Measurements from ENCODE around the gene GSPT1.

Gene GSPT1

DNA sequence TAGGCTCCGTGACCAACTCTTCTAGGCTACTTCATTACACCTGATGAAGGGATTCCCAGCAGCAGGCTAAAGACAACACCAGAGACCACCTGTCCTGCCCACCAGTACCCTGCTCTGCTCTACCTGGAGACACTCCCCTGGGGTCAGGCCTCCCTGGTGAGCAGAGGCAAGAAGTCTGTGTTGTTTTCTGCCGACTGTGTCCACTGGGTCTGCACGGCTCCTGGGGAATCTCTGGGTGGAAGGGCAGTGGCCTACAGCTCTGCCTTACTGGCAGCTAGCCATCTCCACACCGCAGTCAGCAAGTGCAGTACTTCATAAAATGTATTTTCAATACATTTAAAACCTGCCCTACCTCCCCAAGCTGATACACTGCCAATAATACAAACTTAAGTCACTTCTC lies 71.3 kb downstream of the GSPT1 start:
- peaks cover 44% of the 10 kb centered on the region; the same call in 1 of the 2 replicates for H4K20me1 ChIP-seq (ENCODE audit: insufficient read depth, low read length)
- H3K9ac ChIP-seq (ENCODE audit: low read depth, low read length): no peak overlapping the region
- H3K27ac ChIP-seq (ENCODE audit: low read length): no peak overlapping the region
- ATAC-seq (ENCODE audit: insufficient read depth, low read depth) (no peak), DNase-seq (no peak)
- no peaks in the 10 kb centered on the region for H3K9me3 ChIP-seq (ENCODE audit: insufficient read depth, low read length, severe bottlenecking)
- H3K79me2 ChIP-seq (ENCODE audit: insufficient read depth, low read length): peaks cover 57% of the 10 kb centered on the region
- peaks cover 20% of the 10 kb centered on the region for H3K4me1 ChIP-seq (ENCODE audit: insufficient read depth, low read length)
- no peak overlapping the region for H2AFZ ChIP-seq (ENCODE audit: low read depth, low read length)
- no peak overlapping the region for H3K4me2 ChIP-seq (ENCODE audit: insufficient read depth, low read length)
- no peaks in the 10 kb centered on the region for H3K27me3 ChIP-seq (ENCODE audit: insufficient read depth, low read length, poor library complexity)
- no peak overlapping the region for H3K4me3 ChIP-seq (ENCODE audit: low read depth in 1 of 2, low read length in 2 of 2)
- no peak for TF ChIP-seq EZH2 (IDR thresholded peaks at IDR 0.05; ENCODE audit: borderline replicate concordance, low read depth, low read length, severe bottlenecking)
- TF ChIP-seq, protein P1, sequence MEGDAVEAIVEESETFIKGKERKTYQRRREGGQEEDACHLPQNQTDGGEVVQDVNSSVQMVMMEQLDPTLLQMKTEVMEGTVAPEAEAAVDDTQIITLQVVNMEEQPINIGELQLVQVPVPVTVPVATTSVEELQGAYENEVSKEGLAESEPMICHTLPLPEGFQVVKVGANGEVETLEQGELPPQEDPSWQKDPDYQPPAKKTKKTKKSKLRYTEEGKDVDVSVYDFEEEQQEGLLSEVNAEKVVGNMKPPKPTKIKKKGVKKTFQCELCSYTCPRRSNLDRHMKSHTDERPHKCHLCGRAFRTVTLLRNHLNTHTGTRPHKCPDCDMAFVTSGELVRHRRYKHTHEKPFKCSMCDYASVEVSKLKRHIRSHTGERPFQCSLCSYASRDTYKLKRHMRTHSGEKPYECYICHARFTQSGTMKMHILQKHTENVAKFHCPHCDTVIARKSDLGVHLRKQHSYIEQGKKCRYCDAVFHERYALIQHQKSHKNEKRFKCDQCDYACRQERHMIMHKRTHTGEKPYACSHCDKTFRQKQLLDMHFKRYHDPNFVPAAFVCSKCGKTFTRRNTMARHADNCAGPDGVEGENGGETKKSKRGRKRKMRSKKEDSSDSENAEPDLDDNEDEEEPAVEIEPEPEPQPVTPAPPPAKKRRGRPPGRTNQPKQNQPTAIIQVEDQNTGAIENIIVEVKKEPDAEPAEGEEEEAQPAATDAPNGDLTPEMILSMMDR (IDR thresholded peaks at IDR 0.05; ENCODE audit: borderline replicate concordance, extremely low read depth, low read length, poor library complexity, severe bottlenecking): no peak
- H3K36me3 ChIP-seq (ENCODE audit: insufficient read depth, low read length): peaks cover 93% of the 10 kb centered on the region

DNA sequence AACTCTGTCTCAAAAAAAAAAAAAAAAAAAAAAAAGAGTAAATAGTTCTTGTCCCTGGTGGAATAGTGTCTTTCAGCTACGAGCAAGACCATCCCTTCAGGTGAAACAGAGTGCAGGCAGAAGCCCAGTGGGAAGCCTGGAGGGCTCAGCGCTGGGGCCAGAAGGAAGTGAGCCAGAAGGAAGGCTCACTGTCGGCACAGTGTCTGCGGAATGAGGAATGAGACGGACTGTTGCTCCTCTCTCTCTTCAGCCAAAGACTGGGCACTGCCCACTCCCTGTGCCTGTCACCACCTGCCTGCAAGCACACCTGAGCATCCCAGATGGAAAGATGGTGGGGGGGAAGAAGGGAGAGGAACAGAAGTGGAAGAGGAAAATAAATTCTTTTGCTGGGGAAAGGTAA lies 71.9 kb downstream of the GSPT1 start:
- TF ChIP-seq, protein P1 (IDR thresholded peaks at IDR 0.05; ENCODE audit: borderline replicate concordance, extremely low read depth, low read length, poor library complexity, severe bottlenecking): no peak
- TF ChIP-seq EZH2 (IDR thresholded peaks at IDR 0.05; ENCODE audit: borderline replicate concordance, low read depth, low read length, severe bottlenecking): no peak
- Histone ChIP-seq H3K27me3 (ENCODE audit: insufficient read depth, low read length, poor library complexity) (no peaks in the 10 kb centered on the region), H3K36me3 (ENCODE audit: insufficient read depth, low read length) (peaks cover 93% of the 10 kb centered on the region), H3K9me3 (ENCODE audit: insufficient read depth, low read length, severe bottlenecking) (no peaks in the 10 kb centered on the region), H4K20me1 (ENCODE audit: insufficient read depth, low read length) (peaks cover 41% of the 10 kb centered on the region; the same call in 1 of the 2 replicates), H2AFZ (ENCODE audit: low read depth, low read length) (no peak overlapping the region), H3K79me2 (ENCODE audit: insufficient read depth, low read length) (peaks cover 50% of the 10 kb centered on the region), H3K27ac (ENCODE audit: low read length) (no peak overlapping the region), H3K4me3 (ENCODE audit: low read depth in 1 of 2, low read length in 2 of 2) (no peak overlapping the region), H3K4me2 (ENCODE audit: insufficient read depth, low read length) (no peak overlapping the region), H3K9ac (ENCODE audit: low read depth, low read length) (no peak overlapping the region), H3K4me1 (ENCODE audit: insufficient read depth, low read length) (peaks cover 14% of the 10 kb centered on the region; the same call in 1 of the 2 replicates)
- DNase-seq (no peak), ATAC-seq (ENCODE audit: insufficient read depth, low read depth) (no peak)

DNA sequence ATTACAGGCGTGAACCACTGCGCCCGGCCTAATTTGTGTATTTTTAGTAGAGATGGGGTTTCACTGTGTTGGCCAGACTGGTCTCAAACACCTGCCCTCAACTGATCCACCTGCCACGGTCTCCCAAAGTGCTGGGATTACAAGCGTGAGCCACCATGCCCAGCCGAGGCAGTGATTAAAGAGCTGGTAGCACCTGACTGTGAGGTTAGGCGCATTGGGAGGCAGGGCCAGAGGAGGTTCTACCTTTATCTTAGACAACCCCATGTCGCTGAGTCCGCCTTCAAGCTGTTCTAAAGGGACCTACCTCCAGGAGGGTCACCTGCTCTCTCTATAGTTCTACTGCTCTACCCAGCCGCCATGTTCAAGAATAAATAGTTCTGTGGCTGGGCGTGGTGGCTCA lies 72.5 kb downstream of the GSPT1 start:
- no peak overlapping the region for H3K4me2 ChIP-seq (ENCODE audit: insufficient read depth, low read length)
- H3K79me2 ChIP-seq (ENCODE audit: insufficient read depth, low read length): peaks cover 44% of the 10 kb centered on the region

More for the DNA sequence above, 72.5 kb downstream of the GSPT1 start:
- H3K9ac ChIP-seq (ENCODE audit: low read depth, low read length): no peak overlapping the region
- H4K20me1 ChIP-seq (ENCODE audit: insufficient read depth, low read length): peaks cover 35% of the 10 kb centered on the region; the same call in 1 of the 2 replicates
- no peak overlapping the region for H2AFZ ChIP-seq (ENCODE audit: low read depth, low read length)
- no peak overlapping the region for H3K4me3 ChIP-seq (ENCODE audit: low read depth in 1 of 2, low read length in 2 of 2)
- H3K9me3 ChIP-seq (ENCODE audit: insufficient read depth, low read length, severe bottlenecking): no peaks in the 10 kb centered on the region
- H3K36me3 ChIP-seq (ENCODE audit: insufficient read depth, low read length): peaks cover 93% of the 10 kb centered on the region
- H3K4me1 ChIP-seq (ENCODE audit: insufficient read depth, low read length): peaks cover 8% of the 10 kb centered on the region; the same call in 1 of the 2 replicates
- TF ChIP-seq EZH2 (IDR thresholded peaks at IDR 0.05; ENCODE audit: borderline replicate concordance, low read depth, low read length, severe bottlenecking): no peak
- TF ChIP-seq, protein P1 (IDR thresholded peaks at IDR 0.05; ENCODE audit: borderline replicate concordance, extremely low read depth, low read length, poor library complexity, severe bottlenecking): no peak
- H3K27ac ChIP-seq (ENCODE audit: low read length): no peak overlapping the region
- no peak for ATAC-seq (ENCODE audit: insufficient read depth, low read depth)
- DNase-seq: no peak
- H3K27me3 ChIP-seq (ENCODE audit: insufficient read depth, low read length, poor library complexity): no peaks in the 10 kb centered on the region

Measured in DND-41 (cell line).